HCT116 (cell line): Measurements from ENCODE around the gene FOXC2. TPM values are rescaled to one million over a fixed set of nuclear protein-coding genes. Genes with fewer than 3 reads are reported as not detected.

Experiments used
- ATAC-seq: fragments of 200-7000 bp; cut with Tn5 transposase; 2 replicates; pipeline ENCODE4 v1.9.1; 2020; ENCODE audit warnings: mild to moderate bottlenecking, moderate library complexity
- BruUV-seq: library from RNA; stranded (reverse); fragments of 400-500 nt; replicated peaks from 2 replicates; lab custom pipeline; 2021; lab: Mats Ljungman, UMichigan
- CTCF ChIA-PET: fragments of 300-600 bp; sonication (Branson Sonifier 250); formaldehyde crosslinking; loops from one replicate; lab custom pipeline; 2021; ENCODE audit warnings: antibody characterized with exemption; lab: Charles Lee
- POLR2A ChIA-PET: fragments of 300-600, 350-600 bp; sonication (Branson Sonifier 250); formaldehyde crosslinking; loops from one replicate; lab custom pipeline; 2021; ENCODE audit warnings: antibody characterized with exemption; lab: Charles Lee
- RAD21 ChIA-PET, 2 experiments: fragments of 300-600 bp; sonication (Branson Sonifier 250); formaldehyde crosslinking; loops; one replicate each; lab custom pipeline; 2023; ENCODE audit warnings: low total read pairs in 2 of 2; ENCODE audit not compliant: uncharacterized antibody in 2 of 2, unreplicated experiment in 2 of 2, low non-redundant PET in 1 of 2; lab: Charles Lee
- DNase-seq: peaks from one replicate; pipeline ENCODE4 v3.0.0-alpha.2; 2010; ENCODE audit warnings: low read depth, low spot score
- H2AFZ ChIP-seq: fragments of 200-600 bp; shearing (Covaris generic), sonication (generic); 2 replicates; pipeline ENCODE4 v1.6.1; 2017; ENCODE audit warnings: low read depth, mixed run types, mixed read lengths, antibody characterized with exemption, low read length; ENCODE audit not compliant: poor library complexity, severe bottlenecking
- H3K27ac ChIP-seq: 2 replicates; pipeline ENCODE4 v1.5.1; 2012; ENCODE audit warnings: low read depth, low read length
- H3K27me3 ChIP-seq: fragments of 200-600 bp; sonication (generic); 2 replicates; pipeline ENCODE4 v1.6.1; 2016; ENCODE audit warnings: mixed run types, low read length, mixed read lengths; ENCODE audit not compliant: insufficient read depth
- H3K36me3 ChIP-seq, 2 experiments: fragments of 200-500 bp in 1 of 2; fragments of 200-600 bp in 1 of 2; sonication (Bioruptor generic) in 1 of 2; sonication (generic) in 1 of 2; 2 replicates each; pipeline versions ENCODE4 v1.5.1 to v1.6.1; 2014 to 2016; ENCODE audit warnings: low read length in 2 of 2, inconsistent platforms in 1 of 2, mixed read lengths in 1 of 2, mixed run types in 1 of 2; ENCODE audit not compliant: insufficient read depth in 2 of 2, control insufficient read depth in 1 of 2
- H3K4me1 ChIP-seq, 2 experiments: fragments of 200-600 bp in 1 of 2; sonication (generic) in 1 of 2; 2 replicates each; pipeline versions ENCODE4 v1.5.1 to v1.6.1; 2012 to 2017; ENCODE audit warnings: low read length in 2 of 2, inconsistent platforms in 1 of 2, mild to moderate bottlenecking in 1 of 2, mixed read lengths in 1 of 2, mixed run types in 1 of 2, moderate library complexity in 1 of 2; ENCODE audit not compliant: insufficient read depth in 2 of 2, control insufficient read depth in 1 of 2
- H3K4me2 ChIP-seq: fragments of 200-600 bp; sonication (generic); 2 replicates; pipeline ENCODE4 v1.6.1; 2017; ENCODE audit warnings: mixed run types, low read length, mixed read lengths
- H3K4me3 ChIP-seq, 2 experiments: fragments of 200-600 bp in 1 of 2; sonication (generic) in 1 of 2; replicated peaks in 1 of 2; 2 replicates each; pipeline ENCODE4 v1.5.1; 2011 to 2016; ENCODE audit warnings: low read length in 2 of 2, control low read depth in 1 of 2, low read depth in 1 of 2, mild to moderate bottlenecking in 1 of 2, mixed read lengths in 1 of 2, mixed run types in 1 of 2
- H3K79me2 ChIP-seq: fragments of 200-600 bp; sonication (generic); 2 replicates; pipeline ENCODE4 v1.6.1; 2017; ENCODE audit warnings: mild to moderate bottlenecking, mixed run types, low read length, moderate library complexity, mixed read lengths; ENCODE audit not compliant: insufficient read depth
- H3K9ac ChIP-seq: fragments of 200-600 bp; sonication (generic); 2 replicates; pipeline ENCODE4 v1.6.1; 2016; ENCODE audit warnings: low read length, mixed read lengths
- H3K9me2 ChIP-seq: fragments of 200-600 bp; sonication (generic), shearing (Covaris generic); 2 replicates; pipeline ENCODE4 v1.6.1; 2017; ENCODE audit warnings: mixed run types, mild to moderate bottlenecking, moderate library complexity; ENCODE audit not compliant: insufficient read depth
- H3K9me3 ChIP-seq, 2 experiments: fragments of 200-500 bp in 1 of 2; fragments of 200-600 bp in 1 of 2; sonication (Bioruptor generic) in 1 of 2; sonication (generic) in 1 of 2; 2 replicates each; pipeline ENCODE4 v1.6.1; 2014 to 2017; ENCODE audit warnings: low read length in 2 of 2, mixed read lengths in 2 of 2, inconsistent platforms in 1 of 2, low read depth in 1 of 2, mild to moderate bottlenecking in 1 of 2, mixed run types in 1 of 2, moderate library complexity in 1 of 2; ENCODE audit not compliant: control insufficient read depth in 1 of 2, insufficient read depth in 1 of 2
- H4K20me1 ChIP-seq: fragments of 200-600 bp; sonication (generic), shearing (Covaris generic); 2 replicates; pipeline ENCODE4 v1.6.1; 2017; ENCODE audit warnings: mixed run types, mild to moderate bottlenecking, moderate library complexity; ENCODE audit not compliant: insufficient read depth
- CBX3 ChIP-seq: IDR thresholded peaks from 2 replicates; pipeline ENCODE4 v1.6.1; 2012; ENCODE audit warnings: low read depth
- EGR1 ChIP-seq: IDR thresholded peaks from 2 replicates; pipeline ENCODE4 v1.6.1; 2012; ENCODE audit warnings: low read depth
- ELF1 ChIP-seq: IDR thresholded peaks from 2 replicates; pipeline ENCODE4 v1.6.1; 2012; ENCODE audit warnings: low read depth, borderline replicate concordance
- EZH2 ChIP-seq: fragments of 200-600 bp; sonication (generic); IDR thresholded peaks from 2 replicates; pipeline ENCODE4 v1.6.1; 2017; ENCODE audit warnings: antibody characterized with exemption, mixed run types
- EZH2phosphoT487 ChIP-seq: fragments of 200-600 bp; IDR thresholded peaks from 2 replicates; pipeline ENCODE4 v1.6.1; 2018; ENCODE audit warnings: antibody characterized with exemption, borderline replicate concordance
- FOSL1 ChIP-seq: IDR thresholded peaks from 2 replicates; pipeline ENCODE4 v1.6.1; 2012; ENCODE audit warnings: low read depth
- JUND ChIP-seq: IDR thresholded peaks from 2 replicates; pipeline ENCODE4 v1.6.1; 2012
- POLR2A ChIP-seq: IDR thresholded peaks from 2 replicates; pipeline ENCODE4 v1.7.0; 2011; ENCODE audit warnings: borderline replicate concordance; ENCODE audit not compliant: insufficient read depth, insufficient read length; ENCODE audit errors: extremely low read depth
- POLR2AphosphoS5 ChIP-seq: IDR thresholded peaks from 2 replicates; pipeline ENCODE4 v1.6.1; 2011; ENCODE audit warnings: mild to moderate bottlenecking, low read depth, low read length, moderate library complexity
- RAD21 ChIP-seq: IDR thresholded peaks from 2 replicates; pipeline ENCODE4 v1.6.1; 2012; ENCODE audit warnings: low read depth, mild to moderate bottlenecking
- SP1 ChIP-seq: IDR thresholded peaks from 2 replicates; pipeline ENCODE4 v1.6.1; 2012; ENCODE audit warnings: low read depth
- SRF ChIP-seq: IDR thresholded peaks from 2 replicates; pipeline ENCODE4 v1.6.1; 2012; ENCODE audit warnings: low read depth
- TCF7L2 ChIP-seq: IDR thresholded peaks from 2 replicates; pipeline ENCODE4 v1.7.0; 2011; ENCODE audit warnings: borderline replicate concordance, inconsistent platforms; ENCODE audit not compliant: insufficient read depth, insufficient read length; ENCODE audit errors: extremely low read depth
- YY1 ChIP-seq: IDR thresholded peaks from 2 replicates; pipeline ENCODE4 v1.6.1; 2011; ENCODE audit warnings: low read length, low read depth, moderate library complexity, mild to moderate bottlenecking; ENCODE audit not compliant: insufficient replicate concordance; ENCODE audit errors: extremely low read depth
- ZFX ChIP-seq: fragments of 450-650 bp; IDR thresholded peaks from 2 replicates; pipeline ENCODE4 v1.6.1; 2017
- ZNF274 ChIP-seq: fragments of 200-500 bp; sonication (Bioruptor generic); IDR thresholded peaks from 2 replicates; pipeline ENCODE4 v1.6.1; 2014; ENCODE audit warnings: mild to moderate bottlenecking, low read depth, low read length, inconsistent platforms
- intact Hi-C: fragments of 100-400 bp; cut with micrococcal nuclease; formaldehyde crosslinking; loops from 2 replicates; pipeline ENCODE4 v1.10.0; 2022
- total RNA-seq: library from RNA; stranded (reverse); gene quantifications from one replicate; pipeline ENCODE4 v1.2.1, GENCODE V29; 2021; ENCODE audit not compliant: unreplicated experiment
- TF ChIP-seq, protein P1 (sequence below): IDR thresholded peaks from 2 replicates; pipeline ENCODE4 v1.6.1; 2011; ENCODE audit warnings: mild to moderate bottlenecking, low read length, moderate library complexity; ENCODE audit not compliant: insufficient replicate concordance; ENCODE audit errors: extremely low read depth
- TF ChIP-seq, protein P2 (sequence below): IDR thresholded peaks from 2 replicates; pipeline ENCODE4 v1.6.1; 2012
- TF ChIP-seq, protein P3 (sequence below): IDR thresholded peaks from 2 replicates; pipeline ENCODE4 v1.6.1; 2012; ENCODE audit warnings: low read depth
- TF ChIP-seq, protein P4 (sequence below), 3 experiments: fragments of 200-600 bp in 1 of 3; sonication (generic) in 1 of 3; IDR thresholded peaks in 2 of 3; conservative IDR thresholded peaks in 1 of 3; 2 replicates each; pipeline ENCODE4 v1.5.1; 2012 to 2017; ENCODE audit warnings: low read depth in 2 of 3, low read length in 2 of 3, antibody characterized with exemption in 1 of 3, borderline replicate concordance in 1 of 3, control low read depth in 1 of 3, mild to moderate bottlenecking in 1 of 3, mixed read lengths in 1 of 3, mixed run types in 1 of 3, moderate library complexity in 1 of 3; ENCODE audit not compliant: insufficient read depth in 1 of 3

The FOXC2 gene
- total RNA-seq, 1 experiment from 2014 or later, result 0.22 TPM

DNA sequence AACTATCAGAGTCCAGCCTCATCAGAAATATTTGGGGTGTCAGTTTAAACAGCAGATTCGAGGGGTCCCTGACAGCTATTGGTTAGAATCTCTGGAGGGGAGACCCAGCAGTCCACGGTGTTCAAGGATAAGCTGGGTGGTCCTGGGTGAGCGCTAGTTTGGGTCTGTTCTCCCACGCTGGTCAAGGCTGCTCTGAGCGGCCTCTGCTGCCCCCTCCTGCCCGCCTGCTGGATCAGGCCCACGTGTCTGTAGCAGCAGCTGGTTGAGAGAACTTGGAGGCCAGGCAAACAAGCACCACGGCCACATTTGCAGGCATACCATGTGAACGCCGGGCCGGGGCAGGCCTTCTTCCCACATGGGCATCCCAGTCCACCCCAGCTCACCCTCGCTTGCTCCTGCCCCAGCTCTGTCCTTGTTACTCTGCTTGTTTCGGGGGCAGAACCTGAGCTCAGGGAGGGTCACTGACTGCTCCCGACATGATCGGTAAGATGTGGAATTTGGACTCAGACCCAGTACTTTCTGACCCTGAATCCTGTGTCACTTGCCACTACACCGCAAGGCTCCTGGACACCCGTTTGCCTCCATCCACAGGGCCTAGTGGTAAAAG, 48.9 kb upstream of the FOXC2 start:
- ATAC-seq, result peak; percentile 84
- no TSS peak for BruUV-seq
- no peak overlapping the region for H3K4me2 ChIP-seq
- DNase-seq, result peak; percentile 51
- H3K9ac ChIP-seq, result no peak overlapping the region
- H2AFZ ChIP-seq, result peak overlapping the region; percentile 49
- ChIA-PET CTCF (interaction anchor here (0.8 to 3.5 kb wide), 29 partner anchors 8 to 705 kb away, joined by 3 to 139 read pairs (median 4); no protein-coding TSS in a partner anchor), POLR2A (interaction anchor here (1.0 to 1.6 kb wide), 5 partner anchors 162 to 696 kb away, joined by 3 to 4 read pairs (median 3); no protein-coding TSS in a partner anchor), RAD21 (interaction anchor here (0.8 to 3.5 kb wide), 18 partner anchors 8 to 698 kb away, joined by 3 to 32 read pairs (median 6); no protein-coding TSS in a partner anchor)
- H3K27ac ChIP-seq, result no peak overlapping the region
- no peak overlapping the region for H3K4me3 ChIP-seq
- intact Hi-C loops, result loop anchor here (1.0 kb wide), 2 partner anchors 176 to 265 kb away; no protein-coding TSS in a partner anchor
- H3K4me1 ChIP-seq, result peaks cover 4 to 13% of the 10 kb centered on the region in 2 experiments; a peak in 3 of 4 replicates
- no peaks in the 10 kb centered on the region for H3K79me2 ChIP-seq
- H4K20me1 ChIP-seq, result no peaks in the 10 kb centered on the region
- no peaks in the 10 kb centered on the region for H3K9me2 ChIP-seq
- no peaks in the 10 kb centered on the region for H3K27me3 ChIP-seq
- H3K36me3 ChIP-seq, result no peaks in the 10 kb centered on the region
- no peaks in the 10 kb centered on the region for H3K9me3 ChIP-seq
- TF ChIP-seq SP1 (no peak), FOSL1 (no peak), POLR2A (no peak), EZH2 (no peak), ZNF274 (no peak), ZFX (no peak), RAD21 (peak; percentile 99), EGR1 (no peak), POLR2AphosphoS5 (no peak), ELF1 (no peak), CBX3 (no peak), EZH2phosphoT487 (no peak), TCF7L2 (no peak), JUND (no peak), SRF (no peak), YY1 (no peak)
- TF ChIP-seq, protein P1, sequence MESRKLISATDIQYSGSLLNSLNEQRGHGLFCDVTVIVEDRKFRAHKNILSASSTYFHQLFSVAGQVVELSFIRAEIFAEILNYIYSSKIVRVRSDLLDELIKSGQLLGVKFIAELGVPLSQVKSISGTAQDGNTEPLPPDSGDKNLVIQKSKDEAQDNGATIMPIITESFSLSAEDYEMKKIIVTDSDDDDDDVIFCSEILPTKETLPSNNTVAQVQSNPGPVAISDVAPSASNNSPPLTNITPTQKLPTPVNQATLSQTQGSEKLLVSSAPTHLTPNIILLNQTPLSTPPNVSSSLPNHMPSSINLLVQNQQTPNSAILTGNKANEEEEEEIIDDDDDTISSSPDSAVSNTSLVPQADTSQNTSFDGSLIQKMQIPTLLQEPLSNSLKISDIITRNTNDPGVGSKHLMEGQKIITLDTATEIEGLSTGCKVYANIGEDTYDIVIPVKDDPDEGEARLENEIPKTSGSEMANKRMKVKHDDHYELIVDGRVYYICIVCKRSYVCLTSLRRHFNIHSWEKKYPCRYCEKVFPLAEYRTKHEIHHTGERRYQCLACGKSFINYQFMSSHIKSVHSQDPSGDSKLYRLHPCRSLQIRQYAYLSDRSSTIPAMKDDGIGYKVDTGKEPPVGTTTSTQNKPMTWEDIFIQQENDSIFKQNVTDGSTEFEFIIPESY, result no peak
- TF ChIP-seq, protein P2, sequence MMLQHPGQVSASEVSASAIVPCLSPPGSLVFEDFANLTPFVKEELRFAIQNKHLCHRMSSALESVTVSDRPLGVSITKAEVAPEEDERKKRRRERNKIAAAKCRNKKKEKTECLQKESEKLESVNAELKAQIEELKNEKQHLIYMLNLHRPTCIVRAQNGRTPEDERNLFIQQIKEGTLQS, result no peak
- TF ChIP-seq, protein P3, sequence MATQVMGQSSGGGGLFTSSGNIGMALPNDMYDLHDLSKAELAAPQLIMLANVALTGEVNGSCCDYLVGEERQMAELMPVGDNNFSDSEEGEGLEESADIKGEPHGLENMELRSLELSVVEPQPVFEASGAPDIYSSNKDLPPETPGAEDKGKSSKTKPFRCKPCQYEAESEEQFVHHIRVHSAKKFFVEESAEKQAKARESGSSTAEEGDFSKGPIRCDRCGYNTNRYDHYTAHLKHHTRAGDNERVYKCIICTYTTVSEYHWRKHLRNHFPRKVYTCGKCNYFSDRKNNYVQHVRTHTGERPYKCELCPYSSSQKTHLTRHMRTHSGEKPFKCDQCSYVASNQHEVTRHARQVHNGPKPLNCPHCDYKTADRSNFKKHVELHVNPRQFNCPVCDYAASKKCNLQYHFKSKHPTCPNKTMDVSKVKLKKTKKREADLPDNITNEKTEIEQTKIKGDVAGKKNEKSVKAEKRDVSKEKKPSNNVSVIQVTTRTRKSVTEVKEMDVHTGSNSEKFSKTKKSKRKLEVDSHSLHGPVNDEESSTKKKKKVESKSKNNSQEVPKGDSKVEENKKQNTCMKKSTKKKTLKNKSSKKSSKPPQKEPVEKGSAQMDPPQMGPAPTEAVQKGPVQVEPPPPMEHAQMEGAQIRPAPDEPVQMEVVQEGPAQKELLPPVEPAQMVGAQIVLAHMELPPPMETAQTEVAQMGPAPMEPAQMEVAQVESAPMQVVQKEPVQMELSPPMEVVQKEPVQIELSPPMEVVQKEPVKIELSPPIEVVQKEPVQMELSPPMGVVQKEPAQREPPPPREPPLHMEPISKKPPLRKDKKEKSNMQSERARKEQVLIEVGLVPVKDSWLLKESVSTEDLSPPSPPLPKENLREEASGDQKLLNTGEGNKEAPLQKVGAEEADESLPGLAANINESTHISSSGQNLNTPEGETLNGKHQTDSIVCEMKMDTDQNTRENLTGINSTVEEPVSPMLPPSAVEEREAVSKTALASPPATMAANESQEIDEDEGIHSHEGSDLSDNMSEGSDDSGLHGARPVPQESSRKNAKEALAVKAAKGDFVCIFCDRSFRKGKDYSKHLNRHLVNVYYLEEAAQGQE, result no peak
- TF ChIP-seq, protein P4, sequence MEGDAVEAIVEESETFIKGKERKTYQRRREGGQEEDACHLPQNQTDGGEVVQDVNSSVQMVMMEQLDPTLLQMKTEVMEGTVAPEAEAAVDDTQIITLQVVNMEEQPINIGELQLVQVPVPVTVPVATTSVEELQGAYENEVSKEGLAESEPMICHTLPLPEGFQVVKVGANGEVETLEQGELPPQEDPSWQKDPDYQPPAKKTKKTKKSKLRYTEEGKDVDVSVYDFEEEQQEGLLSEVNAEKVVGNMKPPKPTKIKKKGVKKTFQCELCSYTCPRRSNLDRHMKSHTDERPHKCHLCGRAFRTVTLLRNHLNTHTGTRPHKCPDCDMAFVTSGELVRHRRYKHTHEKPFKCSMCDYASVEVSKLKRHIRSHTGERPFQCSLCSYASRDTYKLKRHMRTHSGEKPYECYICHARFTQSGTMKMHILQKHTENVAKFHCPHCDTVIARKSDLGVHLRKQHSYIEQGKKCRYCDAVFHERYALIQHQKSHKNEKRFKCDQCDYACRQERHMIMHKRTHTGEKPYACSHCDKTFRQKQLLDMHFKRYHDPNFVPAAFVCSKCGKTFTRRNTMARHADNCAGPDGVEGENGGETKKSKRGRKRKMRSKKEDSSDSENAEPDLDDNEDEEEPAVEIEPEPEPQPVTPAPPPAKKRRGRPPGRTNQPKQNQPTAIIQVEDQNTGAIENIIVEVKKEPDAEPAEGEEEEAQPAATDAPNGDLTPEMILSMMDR (IDR thresholded peaks at IDR 0.05 in 2 of 3, conservative IDR thresholded peaks at IDR 0.05 in 1 of 3; ENCODE audit: borderline replicate concordance in 1 of 3, insufficient read depth in 1 of 3, low read depth in 2 of 3, low read length in 2 of 3), result peak; percentile 91 to 98 (median 95)
